ENCODE results near the gene THBS4.
"Not testable (repeated sequence)": the region's sequence is repeated elsewhere in the genome, so short reads cannot be mapped to it uniquely, and the experiment has no call there.

Gene THBS4

GRCh38 chr5:80101993-80102392, 66.8 kb downstream of the THBS4 start:
- no peak overlapping the region for H2AFZ ChIP-seq (ENCODE audit: low read length, unreplicated experiment)
- H3K79me2 ChIP-seq (ENCODE audit: control insufficient read depth, insufficient read depth, low read length, unreplicated experiment), result no peaks in the 10 kb centered on the region
- no peaks in the 10 kb centered on the region for H3K4me1 ChIP-seq (ENCODE audit: control insufficient read depth, insufficient read depth, low read length, unreplicated experiment)
- H3K27me3 ChIP-seq (ENCODE audit: insufficient read depth, low read length), result no peaks in the 10 kb centered on the region
- H3K27ac ChIP-seq (ENCODE audit: low read depth, low read length), result no peak overlapping the region
- no peaks in the 10 kb centered on the region for H3K36me3 ChIP-seq (ENCODE audit: insufficient read depth, low read length)
- H3K4me3 ChIP-seq (ENCODE audit: low read depth, low read length), result no peak overlapping the region

GRCh38 chr5:80103371-80103770, 68.2 kb downstream of the THBS4 start:
- Histone ChIP-seq H3K27ac (ENCODE audit: low read depth, low read length) (no peak overlapping the region), H3K27me3 (ENCODE audit: insufficient read depth, low read length) (no peaks in the 10 kb centered on the region), H3K36me3 (ENCODE audit: insufficient read depth, low read length) (no peaks in the 10 kb centered on the region), H3K4me1 (ENCODE audit: control insufficient read depth, insufficient read depth, low read length, unreplicated experiment) (no peaks in the 10 kb centered on the region), H2AFZ (ENCODE audit: low read length, unreplicated experiment) (no peak overlapping the region), H3K79me2 (ENCODE audit: control insufficient read depth, insufficient read depth, low read length, unreplicated experiment) (no peaks in the 10 kb centered on the region), H3K4me3 (ENCODE audit: low read depth, low read length) (no peak overlapping the region)

DNA sequence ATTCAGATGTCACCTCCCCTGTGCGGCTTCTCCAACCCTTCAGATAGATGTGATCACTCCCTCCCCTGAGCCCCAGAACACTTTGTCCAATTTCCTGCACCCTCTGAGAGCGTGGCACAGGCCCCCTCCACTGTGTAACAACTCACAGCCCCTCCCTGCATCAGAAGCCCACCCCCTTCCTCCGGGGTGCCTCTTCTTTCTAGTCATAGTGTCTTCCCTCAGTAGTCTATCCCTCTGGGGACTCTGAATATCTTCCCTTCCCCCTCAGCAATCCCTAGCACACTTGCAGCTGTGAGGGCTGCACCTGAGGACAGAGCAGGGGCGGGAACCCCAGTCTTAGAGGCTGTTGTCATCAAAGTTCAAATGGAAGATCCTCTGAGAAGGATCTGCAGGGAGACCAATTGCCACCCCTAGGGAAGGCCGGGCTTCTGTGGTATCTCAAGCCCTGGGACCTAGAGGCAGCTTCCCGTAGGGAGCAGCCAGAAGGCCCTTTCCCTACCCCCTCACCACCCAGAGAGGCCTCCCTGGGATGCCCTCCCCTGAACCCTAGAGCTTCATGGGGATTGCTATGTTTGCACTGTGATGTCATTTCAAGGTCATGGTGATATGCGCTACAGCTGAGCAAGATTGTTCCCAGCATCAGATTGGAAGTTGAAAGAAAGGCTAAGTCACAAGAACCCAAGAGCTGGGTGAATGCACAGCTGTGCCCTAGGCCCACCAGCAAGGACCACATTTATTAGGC, 70.7 kb downstream of the THBS4 start:
- no peaks in the 10 kb centered on the region for H3K36me3 ChIP-seq (ENCODE audit: insufficient read depth, low read length)
- H3K4me1 ChIP-seq (ENCODE audit: control insufficient read depth, insufficient read depth, low read length, unreplicated experiment), result no peaks in the 10 kb centered on the region
- no peak overlapping the region for H2AFZ ChIP-seq (ENCODE audit: low read length, unreplicated experiment)
- H3K4me3 ChIP-seq (ENCODE audit: low read depth, low read length), result no peak overlapping the region
- H3K79me2 ChIP-seq (ENCODE audit: control insufficient read depth, insufficient read depth, low read length, unreplicated experiment), result no peaks in the 10 kb centered on the region
- 0 out of 2 replicates have a peak, but pooled peaks cover 3% of the 10 kb centered on the region for H3K27me3 ChIP-seq (ENCODE audit: insufficient read depth, low read length)
- H3K27ac ChIP-seq (ENCODE audit: low read depth, low read length), result no peak overlapping the region

- H3K4me1 ChIP-seq (ENCODE audit: control insufficient read depth, insufficient read depth, low read length, unreplicated experiment), result no peaks in the 10 kb centered on the region
- H3K79me2 ChIP-seq (ENCODE audit: control insufficient read depth, insufficient read depth, low read length, unreplicated experiment), result no peaks in the 10 kb centered on the region
- H3K4me3 ChIP-seq (ENCODE audit: low read depth, low read length), result no peak overlapping the region
- H3K27me3 ChIP-seq (ENCODE audit: insufficient read depth, low read length), result 0 out of 2 replicates have a peak, but pooled peaks cover 4% of the 10 kb centered on the region
- H3K36me3 ChIP-seq (ENCODE audit: insufficient read depth, low read length), result no peaks in the 10 kb centered on the region
- no peak overlapping the region for H3K27ac ChIP-seq (ENCODE audit: low read depth, low read length)
- no peak overlapping the region for H2AFZ ChIP-seq (ENCODE audit: low read length, unreplicated experiment)
Observed at GRCh38 chr5:80106916-80107315, 71.8 kb downstream of the THBS4 start.

- Histone ChIP-seq H3K79me2 (ENCODE audit: control insufficient read depth, insufficient read depth, low read length, unreplicated experiment) (no peaks in the 10 kb centered on the region), H3K4me3 (ENCODE audit: low read depth, low read length) (no peak overlapping the region), H3K27ac (ENCODE audit: low read depth, low read length) (no peak overlapping the region), H3K4me1 (ENCODE audit: control insufficient read depth, insufficient read depth, low read length, unreplicated experiment) (no peaks in the 10 kb centered on the region), H3K27me3 (ENCODE audit: insufficient read depth, low read length) (0 out of 2 replicates have a peak, but pooled peaks cover 4% of the 10 kb centered on the region), H2AFZ (ENCODE audit: low read length, unreplicated experiment) (no peak overlapping the region), H3K36me3 (ENCODE audit: insufficient read depth, low read length) (no peaks in the 10 kb centered on the region)
Observed at GRCh38 chr5:80109646-80110478, 74.7 kb downstream of the THBS4 start.

- H3K79me2 ChIP-seq (ENCODE audit: control insufficient read depth, insufficient read depth, low read length, unreplicated experiment); H3K4me1 ChIP-seq (ENCODE audit: control insufficient read depth, insufficient read depth, low read length, unreplicated experiment); H3K4me3 ChIP-seq (ENCODE audit: low read depth, low read length); H3K27ac ChIP-seq (ENCODE audit: low read depth, low read length); H3K36me3 ChIP-seq (ENCODE audit: insufficient read depth, low read length); H2AFZ ChIP-seq (ENCODE audit: low read length, unreplicated experiment); H3K27me3 ChIP-seq (ENCODE audit: insufficient read depth, low read length): not testable (repeated sequence)
Observed at GRCh38 chr5:80111376-80111990, 76.3 kb downstream of the THBS4 start.

DNA sequence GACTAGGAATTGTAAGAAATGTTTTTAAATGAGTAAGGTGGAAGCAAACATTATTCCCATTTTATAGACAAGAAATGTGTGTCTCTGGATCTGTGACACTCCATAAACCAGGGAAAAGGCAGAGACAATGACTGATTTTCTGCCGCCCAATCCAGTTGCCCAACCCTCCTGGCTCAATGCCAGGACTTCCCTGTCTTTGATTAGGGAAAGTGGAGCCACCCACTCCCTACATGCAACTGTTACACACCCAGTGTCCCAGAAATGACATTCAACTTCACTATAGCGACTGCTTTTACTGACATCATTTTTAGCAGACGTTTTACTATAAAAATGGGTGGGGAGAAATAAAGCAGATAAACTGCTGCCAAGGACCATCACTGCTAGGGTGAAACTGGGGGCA, 79.7 kb downstream of the THBS4 start:
- Histone ChIP-seq H3K79me2 (ENCODE audit: control insufficient read depth, insufficient read depth, low read length, unreplicated experiment) (no peaks in the 10 kb centered on the region), H2AFZ (ENCODE audit: low read length, unreplicated experiment) (no peak overlapping the region), H3K36me3 (ENCODE audit: insufficient read depth, low read length) (no peaks in the 10 kb centered on the region), H3K4me3 (ENCODE audit: low read depth, low read length) (no peak overlapping the region), H3K4me1 (ENCODE audit: control insufficient read depth, insufficient read depth, low read length, unreplicated experiment) (no peaks in the 10 kb centered on the region), H3K27me3 (ENCODE audit: insufficient read depth, low read length) (0 out of 2 replicates have a peak, but pooled peaks cover 4% of the 10 kb centered on the region), H3K27ac (ENCODE audit: low read depth, low read length) (no peak overlapping the region)

GRCh38 chr5:80116000-80116399, 80.9 kb downstream of the THBS4 start:
- Histone ChIP-seq H3K27me3 (ENCODE audit: insufficient read depth, low read length) (no peaks in the 10 kb centered on the region), H3K4me1 (ENCODE audit: control insufficient read depth, insufficient read depth, low read length, unreplicated experiment) (no peaks in the 10 kb centered on the region), H3K4me3 (ENCODE audit: low read depth, low read length) (no peak overlapping the region), H2AFZ (ENCODE audit: low read length, unreplicated experiment) (no peak overlapping the region), H3K36me3 (ENCODE audit: insufficient read depth, low read length) (no peaks in the 10 kb centered on the region), H3K27ac (ENCODE audit: low read depth, low read length) (no peak overlapping the region), H3K79me2 (ENCODE audit: control insufficient read depth, insufficient read depth, low read length, unreplicated experiment) (no peaks in the 10 kb centered on the region)

DNA sequence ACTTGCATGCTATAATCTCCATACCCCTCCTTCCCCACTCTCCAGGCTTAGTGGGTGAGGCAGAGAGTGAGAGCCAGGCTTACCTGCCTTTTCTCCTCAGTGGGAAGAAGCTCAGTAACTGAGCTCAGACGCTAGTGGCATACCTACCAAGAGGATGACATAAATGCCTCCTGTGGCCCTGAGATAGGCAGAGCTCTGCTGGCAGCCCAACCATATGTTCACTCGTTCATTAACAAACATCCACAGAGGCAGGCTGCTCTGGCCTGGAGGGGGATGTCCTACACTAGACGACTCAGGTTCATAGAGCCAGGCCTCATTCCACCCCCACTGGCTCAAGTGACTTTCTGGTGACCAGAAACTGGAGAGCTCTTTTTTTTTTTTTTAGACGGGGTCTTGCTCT, 81.3 kb downstream of the THBS4 start:
- H3K4me1 ChIP-seq (ENCODE audit: control insufficient read depth, insufficient read depth, low read length, unreplicated experiment), result no peaks in the 10 kb centered on the region
- H2AFZ ChIP-seq (ENCODE audit: low read length, unreplicated experiment), result no peak overlapping the region
- H3K79me2 ChIP-seq (ENCODE audit: control insufficient read depth, insufficient read depth, low read length, unreplicated experiment), result no peaks in the 10 kb centered on the region
- H3K36me3 ChIP-seq (ENCODE audit: insufficient read depth, low read length), result no peaks in the 10 kb centered on the region
- H3K27ac ChIP-seq (ENCODE audit: low read depth, low read length), result no peak overlapping the region
- no peak overlapping the region for H3K4me3 ChIP-seq (ENCODE audit: low read depth, low read length)
- H3K27me3 ChIP-seq (ENCODE audit: insufficient read depth, low read length), result no peaks in the 10 kb centered on the region

DNA sequence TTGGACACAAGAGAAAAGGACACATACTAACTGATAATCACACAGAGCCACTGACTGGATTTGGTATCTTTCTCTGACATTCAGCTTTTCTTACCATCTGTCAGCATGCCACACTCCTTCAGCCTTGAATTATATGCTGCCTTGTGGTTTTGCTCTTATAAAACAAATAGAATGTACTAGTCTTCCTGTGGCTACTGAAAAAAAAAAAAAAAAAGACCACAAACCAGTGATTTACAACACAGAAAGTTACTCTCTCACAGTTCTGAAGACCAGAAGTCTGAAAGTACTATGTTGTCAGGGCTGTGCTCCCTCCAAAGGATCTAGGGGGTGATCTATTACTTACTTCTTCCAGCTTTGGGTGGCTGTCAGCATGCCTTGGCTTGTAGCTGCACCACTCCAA, 82.3 kb downstream of the THBS4 start:
- H3K79me2 ChIP-seq (ENCODE audit: control insufficient read depth, insufficient read depth, low read length, unreplicated experiment), result no peaks in the 10 kb centered on the region
- H3K27ac ChIP-seq (ENCODE audit: low read depth, low read length), result no peak overlapping the region
- 0 out of 2 replicates have a peak, but pooled peaks cover 3% of the 10 kb centered on the region for H3K27me3 ChIP-seq (ENCODE audit: insufficient read depth, low read length)
- no peak overlapping the region for H2AFZ ChIP-seq (ENCODE audit: low read length, unreplicated experiment)
- H3K4me1 ChIP-seq (ENCODE audit: control insufficient read depth, insufficient read depth, low read length, unreplicated experiment), result no peaks in the 10 kb centered on the region
- H3K4me3 ChIP-seq (ENCODE audit: low read depth, low read length), result no peak overlapping the region
- H3K36me3 ChIP-seq (ENCODE audit: insufficient read depth, low read length), result no peaks in the 10 kb centered on the region
